ENCODE data around the gene TOPORS. TPM values are rescaled to one million over a fixed set of nuclear protein-coding genes. Genes with fewer than 3 reads are reported as not detected.
A peak's percentile ranks its signal among the peaks of the same experiment; 100 is the strongest.

TOPORS gene
- total RNA-seq, 1 experiment from 2014 or later = 16.7 TPM

DNA sequence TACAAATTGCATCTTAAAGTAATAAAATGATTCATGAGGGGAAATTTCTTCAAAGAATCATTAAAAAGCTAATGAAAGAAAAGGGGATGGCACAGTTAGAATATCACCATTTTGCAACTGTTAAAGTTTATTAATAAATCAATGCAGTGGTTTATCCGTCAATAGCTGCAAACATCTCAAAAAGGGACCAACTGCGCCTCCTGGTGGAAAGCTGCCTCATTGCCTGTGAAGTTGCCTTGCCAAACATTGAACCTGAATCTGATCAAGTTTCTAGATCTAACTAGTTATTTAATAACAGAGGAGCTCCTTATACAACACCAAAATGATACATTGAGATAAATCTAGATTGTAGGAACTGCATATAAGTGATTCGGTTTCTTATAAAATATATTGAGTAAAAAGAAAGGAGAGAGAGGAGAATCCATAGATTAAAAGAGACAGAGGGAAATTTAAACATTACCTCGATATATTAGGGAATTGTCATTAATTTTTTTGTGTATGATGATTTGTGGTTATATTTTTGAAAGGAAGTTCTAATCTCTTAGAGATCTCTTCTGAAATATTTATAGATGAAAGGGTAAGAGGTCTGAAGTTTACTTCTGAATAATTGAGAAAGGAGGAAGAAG lies 27.4 kb upstream of the TOPORS start:
- Mint-ChIP-seq H3K4me1 (ENCODE audit: insufficient read depth, unreplicated experiment) (no peaks in the 10 kb centered on the region), H3K27ac (ENCODE audit: low read depth, unreplicated experiment) (no peak overlapping the region), H3K4me3 (ENCODE audit: unreplicated experiment) (peak overlapping the region; percentile 49), H3K9me3 (ENCODE audit: unreplicated experiment) (no peaks in the 10 kb centered on the region), H3K36me3 (ENCODE audit: insufficient read depth, unreplicated experiment) (no peaks in the 10 kb centered on the region), H3K27me3 (ENCODE audit: insufficient read depth, unreplicated experiment) (no peaks in the 10 kb centered on the region)
- TF ChIP-seq, protein P1, sequence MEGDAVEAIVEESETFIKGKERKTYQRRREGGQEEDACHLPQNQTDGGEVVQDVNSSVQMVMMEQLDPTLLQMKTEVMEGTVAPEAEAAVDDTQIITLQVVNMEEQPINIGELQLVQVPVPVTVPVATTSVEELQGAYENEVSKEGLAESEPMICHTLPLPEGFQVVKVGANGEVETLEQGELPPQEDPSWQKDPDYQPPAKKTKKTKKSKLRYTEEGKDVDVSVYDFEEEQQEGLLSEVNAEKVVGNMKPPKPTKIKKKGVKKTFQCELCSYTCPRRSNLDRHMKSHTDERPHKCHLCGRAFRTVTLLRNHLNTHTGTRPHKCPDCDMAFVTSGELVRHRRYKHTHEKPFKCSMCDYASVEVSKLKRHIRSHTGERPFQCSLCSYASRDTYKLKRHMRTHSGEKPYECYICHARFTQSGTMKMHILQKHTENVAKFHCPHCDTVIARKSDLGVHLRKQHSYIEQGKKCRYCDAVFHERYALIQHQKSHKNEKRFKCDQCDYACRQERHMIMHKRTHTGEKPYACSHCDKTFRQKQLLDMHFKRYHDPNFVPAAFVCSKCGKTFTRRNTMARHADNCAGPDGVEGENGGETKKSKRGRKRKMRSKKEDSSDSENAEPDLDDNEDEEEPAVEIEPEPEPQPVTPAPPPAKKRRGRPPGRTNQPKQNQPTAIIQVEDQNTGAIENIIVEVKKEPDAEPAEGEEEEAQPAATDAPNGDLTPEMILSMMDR (IDR thresholded peaks at IDR 0.05; ENCODE audit: unreplicated experiment) = peak; percentile 79
- ChIA-PET CTCF (interaction anchor here (0.6 to 20.5 kb wide), 63 partner anchors 11 to 1245 kb away, joined by 3 to 601 read pairs (median 4); partner anchors contain the start of genes ACO1 and RIGI), POLR2A (interaction anchor here (0.6 to 3.4 kb wide), 12 partner anchors 9 to 445 kb away, joined by 3 to 43 read pairs (median 4); partner anchors contain the start of genes ACO1, DNAJA1 and RIGI)
- peak; percentile 73 for DNase-seq (ENCODE audit: unreplicated experiment)
- intact Hi-C loops (cut with micrococcal nuclease) = loop anchor here (1.0 to 10.0 kb wide), 2 partner anchors 202 to 645 kb away; no protein-coding TSS in a partner anchor
- BruUV-seq (replicated peaks) = no TSS peak

DNA sequence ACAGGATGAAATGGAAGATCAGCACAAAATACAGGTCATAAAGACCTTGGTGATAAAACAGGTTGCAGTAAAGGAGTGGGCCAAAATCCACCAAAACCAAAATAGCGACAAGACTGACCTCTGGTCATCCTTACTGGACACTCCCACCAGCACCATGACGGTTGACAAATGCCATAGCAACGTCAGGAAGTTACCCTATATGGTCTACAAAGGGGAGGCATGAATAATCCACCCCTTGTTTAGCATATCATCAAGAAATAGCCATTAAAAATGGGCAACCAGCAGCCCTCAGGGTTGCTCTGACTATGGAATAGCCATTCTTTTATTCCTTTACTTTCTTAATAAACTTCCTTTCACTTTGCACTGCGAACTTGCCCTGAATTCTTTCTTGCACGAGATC lies 26.6 kb upstream of the TOPORS start:
- Mint-ChIP-seq H3K4me3 (ENCODE audit: unreplicated experiment) (peak overlapping the region; percentile 49), H3K27me3 (ENCODE audit: insufficient read depth, unreplicated experiment) (no peaks in the 10 kb centered on the region), H3K9me3 (ENCODE audit: unreplicated experiment) (no peaks in the 10 kb centered on the region), H3K27ac (ENCODE audit: low read depth, unreplicated experiment) (no peak overlapping the region), H3K36me3 (ENCODE audit: insufficient read depth, unreplicated experiment) (no peaks in the 10 kb centered on the region), H3K4me1 (ENCODE audit: insufficient read depth, unreplicated experiment) (no peaks in the 10 kb centered on the region)
- DNase-seq (ENCODE audit: unreplicated experiment) = no peak
- TF ChIP-seq, protein P1 (IDR thresholded peaks at IDR 0.05; ENCODE audit: unreplicated experiment) = no peak
- intact Hi-C loops (cut with micrococcal nuclease) = loop anchor here (1.0 kb wide), 1 partner anchor 201 kb away; no protein-coding TSS in a partner anchor
- ChIA-PET POLR2A (interaction anchor here (0.7 to 3.4 kb wide), 5 partner anchors 48 to 389 kb away, joined by 3 to 43 read pairs (median 9); partner anchors contain the start of gene RIGI), CTCF (interaction anchor here (0.6 to 20.5 kb wide), 32 partner anchors 11 to 580 kb away, joined by 3 to 601 read pairs (median 5); partner anchors contain the start of genes ACO1 and RIGI)
- no TSS peak for BruUV-seq (replicated peaks)

DNA sequence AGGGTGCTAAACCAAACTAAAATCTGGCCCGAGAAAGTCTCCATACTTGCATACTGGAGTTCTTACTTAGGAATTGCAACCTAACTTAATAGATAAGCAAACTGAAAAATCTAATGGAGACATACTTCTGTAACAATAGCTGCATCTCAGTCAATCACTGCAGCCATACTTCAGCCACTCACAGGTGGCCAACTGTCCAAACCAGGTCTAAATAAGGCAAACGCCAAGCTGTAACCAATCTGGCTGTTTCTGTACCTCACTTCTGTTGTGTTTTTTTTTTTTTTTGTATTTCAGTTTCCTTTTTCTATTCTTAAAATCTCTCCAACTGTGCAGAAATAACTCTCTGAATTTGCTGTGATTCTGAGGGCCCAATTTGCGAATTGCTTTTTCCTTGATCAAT lies 24.9 kb upstream of the TOPORS start:
- H3K36me3 Mint-ChIP-seq (ENCODE audit: insufficient read depth, unreplicated experiment) = no peaks in the 10 kb centered on the region
- no peak overlapping the region for H3K27ac Mint-ChIP-seq (ENCODE audit: low read depth, unreplicated experiment)
- ChIA-PET CTCF (interaction anchor here (0.8 to 20.5 kb wide), 6 partner anchors 51 to 393 kb away, joined by 3 to 601 read pairs (median 3); partner anchors contain the start of gene RIGI), POLR2A (interaction anchor here (2.3 kb wide), 1 partner anchor 199 kb away, joined by 9 read pairs; no protein-coding TSS in a partner anchor)
- peaks cover 6% of the 10 kb centered on the region for H3K4me1 Mint-ChIP-seq (ENCODE audit: insufficient read depth, unreplicated experiment)
- no peaks in the 10 kb centered on the region for H3K27me3 Mint-ChIP-seq (ENCODE audit: insufficient read depth, unreplicated experiment)
- BruUV-seq (replicated peaks) = no TSS peak
- TF ChIP-seq, protein P1 (IDR thresholded peaks at IDR 0.05; ENCODE audit: unreplicated experiment) = no peak
- intact Hi-C loops (cut with micrococcal nuclease) = no loop called here
- H3K9me3 Mint-ChIP-seq (ENCODE audit: unreplicated experiment) = no peaks in the 10 kb centered on the region
- no peak for DNase-seq (ENCODE audit: unreplicated experiment)
- H3K4me3 Mint-ChIP-seq (ENCODE audit: unreplicated experiment) = no peak overlapping the region

DNA sequence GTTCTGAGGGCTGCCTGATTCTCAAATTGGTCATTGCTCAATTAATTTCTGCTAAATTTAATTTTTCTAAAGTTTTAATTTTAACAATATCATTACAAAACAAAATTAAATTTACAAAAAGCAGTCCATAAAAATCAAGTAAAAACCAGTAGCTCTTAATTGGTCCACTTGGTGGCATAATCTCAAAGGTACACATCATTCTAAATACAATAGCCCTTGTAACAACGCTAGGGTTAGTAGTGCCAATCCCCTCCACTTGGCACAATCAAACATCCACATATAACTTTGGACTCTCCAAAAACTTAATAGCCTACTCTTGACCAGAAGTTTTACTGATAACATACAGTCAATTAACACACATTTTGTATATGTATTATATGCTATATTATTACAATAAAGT lies 22.5 kb upstream of the TOPORS start:
- BruUV-seq (replicated peaks) = no TSS peak
- POLR2A ChIA-PET = interaction anchor here (0.6 to 4.0 kb wide), 5 partner anchors 39 to 450 kb away, joined by 3 to 49 read pairs (median 3); partner anchors contain the start of genes ACO1 and DNAJA1
- H3K27ac Mint-ChIP-seq (ENCODE audit: low read depth, unreplicated experiment) = no peak overlapping the region
- peaks cover 11% of the 10 kb centered on the region for H3K4me1 Mint-ChIP-seq (ENCODE audit: insufficient read depth, unreplicated experiment)
- intact Hi-C loops (cut with micrococcal nuclease) = loop anchor here (5.0 kb wide), 1 partner anchor 138 kb away; no protein-coding TSS in a partner anchor
- peaks cover 8% of the 10 kb centered on the region for H3K36me3 Mint-ChIP-seq (ENCODE audit: insufficient read depth, unreplicated experiment)
- TF ChIP-seq, protein P1 (IDR thresholded peaks at IDR 0.05; ENCODE audit: unreplicated experiment) = no peak
- no peak overlapping the region for H3K4me3 Mint-ChIP-seq (ENCODE audit: unreplicated experiment)
- no peaks in the 10 kb centered on the region for H3K9me3 Mint-ChIP-seq (ENCODE audit: unreplicated experiment)
- CTCF ChIA-PET = interaction anchor here (0.6 to 20.5 kb wide), 5 partner anchors 49 to 859 kb away, joined by 3 to 601 read pairs (median 7); partner anchors contain the start of genes ACO1 and RIGI
- no peaks in the 10 kb centered on the region for H3K27me3 Mint-ChIP-seq (ENCODE audit: insufficient read depth, unreplicated experiment)
- DNase-seq (ENCODE audit: unreplicated experiment) = no peak

All from MCF 10A (cell line).